HepG2 (cell line): ENCODE results near the gene PSMA7. TPM values are rescaled to one million over a fixed set of nuclear protein-coding genes. Genes with fewer than 3 reads are reported as not detected.

Experiments
- ARNT ChIP-seq: fragments of 450-650 bp; IDR thresholded peaks from 2 replicates; pipeline ENCODE4 v1.6.1; 2017
- CC2D1A ChIP-seq: sonication (generic); formaldehyde crosslinking; IDR thresholded peaks from 2 replicates; pipeline ENCODE4 v1.8.1; 2023; ENCODE audit warnings: mild to moderate bottlenecking, missing genetic modification reagents
- ELF3 ChIP-seq: IDR thresholded peaks from 2 replicates; pipeline ENCODE4 v1.6.1; 2016; ENCODE audit warnings: missing genetic modification reagents, missing compliant biosample characterization
- IKZF5 ChIP-seq: IDR thresholded peaks from 2 replicates; pipeline ENCODE4 v1.6.1; 2018; ENCODE audit warnings: missing genetic modification reagents, mild to moderate bottlenecking, missing compliant biosample characterization
- NFYB ChIP-seq: sonication (generic); formaldehyde crosslinking; IDR thresholded peaks from 2 replicates; pipeline ENCODE4 v1.4.0; 2020; ENCODE audit warnings: missing genetic modification reagents
- NR2F2 ChIP-seq: IDR thresholded peaks from 2 replicates; pipeline ENCODE4 v1.6.1; 2012; ENCODE audit warnings: low read depth, inconsistent platforms, borderline replicate concordance
- PAXIP1 ChIP-seq: sonication (generic); formaldehyde crosslinking; conservative IDR thresholded peaks from 2 replicates; pipeline ENCODE4 v1.4.0; 2020; ENCODE audit warnings: mild to moderate bottlenecking, missing genetic modification reagents, moderate library complexity
- PHF20 ChIP-seq: sonication (generic); formaldehyde crosslinking; IDR thresholded peaks from 2 replicates; pipeline ENCODE4 v1.5.0; 2020; ENCODE audit warnings: mild to moderate bottlenecking, missing genetic modification reagents
- RARG ChIP-seq: sonication (generic); formaldehyde crosslinking; IDR thresholded peaks from 2 replicates; pipeline ENCODE4 v1.4.0; 2020; ENCODE audit warnings: low read depth, mild to moderate bottlenecking, missing genetic modification reagents
- ZBED4 ChIP-seq: sonication (generic); formaldehyde crosslinking; IDR thresholded peaks from 2 replicates; pipeline ENCODE4 v1.4.0; 2020; ENCODE audit warnings: missing genetic modification reagents, borderline replicate concordance
- ZNF597 ChIP-seq: sonication (generic); formaldehyde crosslinking; IDR thresholded peaks from 2 replicates; pipeline ENCODE4 v1.5.0; 2020; ENCODE audit warnings: missing genetic modification reagents
- polyA plus RNA-seq, 8 experiments: library from polyadenylated mRNA; depleted of rRNA in 3 of 8; stranded (reverse) in 7 of 8; unstranded in 1 of 8; fragments of >200 nt; fragmentation: Illumina TruSeq in 4 of 8; extraction: Trizol in 4 of 8; gene quantifications; 2 replicates each; pipeline versions ENCODE4 v1.2.1 to v1.2.3, GENCODE V29; 2011 to 2016; ENCODE audit warnings: low read depth in 4 of 8, missing spikeins in 1 of 8, mixed read lengths in 1 of 8; ENCODE audit not compliant: insufficient read depth in 1 of 8
- total RNA-seq, 5 experiments: library from RNA; depleted of rRNA; stranded (reverse); fragments of >200 nt; fragmentation: Illumina TruSeq; extraction: Trizol; gene quantifications; 2 replicates each; pipeline ENCODE4 v1.2.3, GENCODE V29; 2016; ENCODE audit warnings: low read depth in 1 of 5
- TF ChIP-seq, protein P1 (sequence below): IDR thresholded peaks from 2 replicates; pipeline ENCODE4 v1.6.1; 2012; ENCODE audit warnings: low read length, improper control_type of control experiment

Gene PSMA7
- total and polyA plus RNA-seq, 2 of the 13 experiments (the other 11 are each of a cell fraction or from before 2014, with no cell fraction given): 531 to 631 TPM

GRCh38 chr20:62142252-62143080 lies 728 bp downstream of the PSMA7 start (continued):
- TF ChIP-seq NR2F2 (no peak), IKZF5 (0 out of 2 replicates have a peak, but pooled peaks have one; percentile 18), RARG (CRISPR knock-in tag) (no peak), ARNT (no peak), ZNF597 (CRISPR knock-in tag) (no peak), PAXIP1 (CRISPR knock-in tag) (peak; percentile 23; the same call in 1 of the 2 replicates), NFYB (CRISPR knock-in tag) (no peak), ZBED4 (no peak), PHF20 (CRISPR knock-in tag) (no peak), CC2D1A (no peak), ELF3 (CRISPR knock-in tag) (no peak)
- TF ChIP-seq, protein P1, sequence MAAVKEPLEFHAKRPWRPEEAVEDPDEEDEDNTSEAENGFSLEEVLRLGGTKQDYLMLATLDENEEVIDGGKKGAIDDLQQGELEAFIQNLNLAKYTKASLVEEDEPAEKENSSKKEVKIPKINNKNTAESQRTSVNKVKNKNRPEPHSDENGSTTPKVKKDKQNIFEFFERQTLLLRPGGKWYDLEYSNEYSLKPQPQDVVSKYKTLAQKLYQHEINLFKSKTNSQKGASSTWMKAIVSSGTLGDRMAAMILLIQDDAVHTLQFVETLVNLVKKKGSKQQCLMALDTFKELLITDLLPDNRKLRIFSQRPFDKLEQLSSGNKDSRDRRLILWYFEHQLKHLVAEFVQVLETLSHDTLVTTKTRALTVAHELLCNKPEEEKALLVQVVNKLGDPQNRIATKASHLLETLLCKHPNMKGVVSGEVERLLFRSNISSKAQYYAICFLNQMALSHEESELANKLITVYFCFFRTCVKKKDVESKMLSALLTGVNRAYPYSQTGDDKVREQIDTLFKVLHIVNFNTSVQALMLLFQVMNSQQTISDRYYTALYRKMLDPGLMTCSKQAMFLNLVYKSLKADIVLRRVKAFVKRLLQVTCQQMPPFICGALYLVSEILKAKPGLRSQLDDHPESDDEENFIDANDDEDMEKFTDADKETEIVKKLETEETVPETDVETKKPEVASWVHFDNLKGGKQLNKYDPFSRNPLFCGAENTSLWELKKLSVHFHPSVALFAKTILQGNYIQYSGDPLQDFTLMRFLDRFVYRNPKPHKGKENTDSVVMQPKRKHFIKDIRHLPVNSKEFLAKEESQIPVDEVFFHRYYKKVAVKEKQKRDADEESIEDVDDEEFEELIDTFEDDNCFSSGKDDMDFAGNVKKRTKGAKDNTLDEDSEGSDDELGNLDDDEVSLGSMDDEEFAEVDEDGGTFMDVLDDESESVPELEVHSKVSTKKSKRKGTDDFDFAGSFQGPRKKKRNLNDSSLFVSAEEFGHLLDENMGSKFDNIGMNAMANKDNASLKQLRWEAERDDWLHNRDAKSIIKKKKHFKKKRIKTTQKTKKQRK: no peak
